Stimulated activated CD8-positive, alpha-beta memory T cell treated with anti-CD3 and anti-CD28 coated beads, Interleukin-4, amount 100 ng/mL, for 4 hours (primary cell): ENCODE results near the gene SREBF1.
A peak's percentile ranks its signal among the peaks of the same experiment; 100 is the strongest.
"Not testable (repeated sequence)": the region's sequence is repeated elsewhere in the genome, so short reads cannot be mapped to it uniquely, and the experiment has no call there.

Experiments used
- DNase-seq, 2 donors: peaks; one replicate each; pipeline ENCODE4 v3.0.0-alpha.2; 2020; ENCODE audit warnings: low read depth in 2 of 2, low spot score in 1 of 2

The SREBF1 gene

DNA sequence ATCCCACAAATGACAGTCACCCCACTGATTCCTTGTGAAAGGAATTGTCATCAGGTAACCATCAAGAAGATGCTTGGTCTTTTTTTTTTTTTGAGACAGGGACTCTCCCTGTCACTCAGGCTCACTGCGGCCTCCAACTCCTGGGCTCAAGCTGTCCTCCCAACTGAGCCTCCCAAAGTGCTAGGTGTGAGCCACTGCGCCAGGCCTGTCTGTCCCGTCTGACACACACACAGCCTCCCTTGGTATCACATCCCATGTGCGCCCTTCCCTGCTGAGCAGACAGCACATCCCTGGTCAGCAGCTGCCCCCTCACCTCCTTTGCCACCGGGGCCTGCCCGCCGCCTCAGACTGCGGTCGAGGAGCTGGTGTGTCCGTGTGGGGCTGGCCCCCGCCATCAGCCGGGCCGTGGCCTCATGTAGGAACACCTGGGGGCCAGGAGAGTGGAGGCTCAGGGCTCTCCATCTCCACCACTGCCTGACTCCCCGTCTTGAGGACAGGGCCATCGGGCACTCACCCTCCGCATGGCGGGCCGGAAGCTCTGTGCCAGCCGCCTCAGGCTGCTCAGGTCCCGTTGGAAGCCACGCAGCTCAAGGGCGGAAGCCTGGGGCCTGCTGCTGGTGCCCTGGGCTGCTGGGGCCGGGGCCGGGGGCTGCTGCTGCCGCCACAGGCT lies 23.6 kb downstream of the SREBF1 start:
- no peak for DNase-seq

DNA sequence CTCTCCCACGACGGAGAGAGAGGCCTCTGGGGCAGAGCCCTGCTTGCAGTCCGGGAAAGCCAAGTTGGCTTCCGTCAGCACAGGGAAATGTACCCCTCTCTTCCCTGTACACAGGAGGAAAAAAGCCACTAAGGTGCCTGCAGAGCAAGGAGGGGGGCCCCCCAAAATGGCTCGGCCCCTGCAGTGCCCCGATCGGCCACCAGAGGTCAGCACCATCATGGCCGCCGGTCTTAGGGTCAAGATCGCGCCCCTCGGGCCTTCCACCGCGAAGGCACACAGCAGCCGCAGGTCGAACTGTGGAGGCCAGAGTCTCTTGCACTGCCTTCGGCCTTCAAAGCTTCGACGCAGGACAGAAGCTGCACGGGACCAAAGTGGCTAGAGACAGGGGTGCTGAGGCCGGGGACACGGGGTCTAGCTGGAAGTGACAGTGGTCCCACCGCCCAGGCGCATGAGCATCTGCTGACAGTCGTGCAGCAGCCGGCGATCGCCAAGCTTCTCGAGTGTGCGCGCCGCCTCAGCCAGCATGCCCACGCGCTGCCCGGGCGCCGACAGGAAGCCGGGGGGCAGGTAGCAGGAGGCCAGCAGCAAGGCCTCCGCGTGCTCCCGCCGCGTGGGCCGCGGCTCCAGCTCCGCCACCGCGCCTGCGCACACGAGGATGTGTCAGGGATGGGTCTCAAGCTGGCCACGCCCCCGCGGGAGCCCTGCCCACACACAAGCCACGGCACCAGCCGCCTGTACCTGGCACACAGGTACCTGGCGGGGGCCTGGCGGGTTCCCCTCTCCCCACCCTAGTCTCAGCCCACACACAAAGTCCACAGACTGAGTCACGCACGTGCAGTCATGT lies 24.4 kb downstream of the SREBF1 start:
- peak; percentile 30 to 49 for DNase-seq

DNA sequence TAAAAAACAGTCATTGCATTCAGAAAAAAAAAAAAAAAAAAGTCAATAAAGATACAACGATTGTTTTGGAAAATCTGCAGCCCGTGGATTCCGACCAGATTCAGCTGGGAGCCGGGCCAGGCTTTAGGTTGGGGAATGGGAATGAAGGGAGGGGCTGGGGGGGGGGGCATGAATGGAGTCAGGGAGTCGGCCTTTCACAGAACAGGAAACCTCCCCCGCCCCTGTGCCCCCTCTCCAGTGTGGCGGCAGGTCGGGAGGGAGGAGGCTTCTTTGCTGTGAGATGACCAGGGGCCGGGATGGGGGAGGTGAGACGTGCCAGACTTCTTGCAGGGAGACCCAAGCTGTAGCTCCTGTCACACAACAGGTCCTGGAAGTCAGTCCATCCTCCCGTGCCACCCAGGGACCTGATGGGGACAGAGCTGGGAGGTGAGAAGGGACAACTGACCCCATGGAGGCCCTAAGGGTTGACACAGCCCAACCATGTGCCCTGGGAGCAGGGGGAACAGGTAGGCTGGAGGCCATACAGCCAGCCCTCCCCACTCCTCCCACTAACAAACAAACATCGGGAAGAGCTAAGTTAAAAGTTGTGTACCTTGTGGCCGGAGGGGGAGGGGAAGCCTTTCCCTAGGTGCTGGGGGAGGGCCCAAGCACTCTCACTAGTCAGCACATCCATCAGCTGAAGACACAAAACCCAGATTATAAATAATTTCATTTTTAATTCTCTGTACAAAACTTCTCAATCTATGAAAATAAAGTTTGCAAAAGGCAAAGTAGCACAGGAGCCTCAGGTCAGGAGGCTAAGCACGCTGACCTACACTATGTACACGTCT lies 25.2 kb downstream of the SREBF1 start:
- DNase-seq, result no peak

DNA sequence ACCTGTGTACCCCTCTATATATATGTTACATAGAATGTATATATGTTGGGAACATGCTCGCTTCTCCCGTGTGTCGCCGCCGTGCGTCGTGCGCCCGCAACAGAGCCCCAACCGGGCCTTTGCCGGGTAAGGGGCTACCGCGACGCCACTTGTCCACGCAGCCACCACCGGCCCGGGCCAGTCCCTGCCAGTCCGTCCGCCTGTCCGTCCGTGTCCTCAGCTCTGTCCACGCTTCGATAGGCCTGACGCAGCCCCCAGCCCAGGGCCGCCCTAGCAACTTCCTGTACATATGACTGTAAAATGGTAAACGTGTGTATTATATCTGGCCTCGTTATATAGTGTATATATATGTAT lies 25.9 kb downstream of the SREBF1 start:
- no peak for DNase-seq

DNA sequence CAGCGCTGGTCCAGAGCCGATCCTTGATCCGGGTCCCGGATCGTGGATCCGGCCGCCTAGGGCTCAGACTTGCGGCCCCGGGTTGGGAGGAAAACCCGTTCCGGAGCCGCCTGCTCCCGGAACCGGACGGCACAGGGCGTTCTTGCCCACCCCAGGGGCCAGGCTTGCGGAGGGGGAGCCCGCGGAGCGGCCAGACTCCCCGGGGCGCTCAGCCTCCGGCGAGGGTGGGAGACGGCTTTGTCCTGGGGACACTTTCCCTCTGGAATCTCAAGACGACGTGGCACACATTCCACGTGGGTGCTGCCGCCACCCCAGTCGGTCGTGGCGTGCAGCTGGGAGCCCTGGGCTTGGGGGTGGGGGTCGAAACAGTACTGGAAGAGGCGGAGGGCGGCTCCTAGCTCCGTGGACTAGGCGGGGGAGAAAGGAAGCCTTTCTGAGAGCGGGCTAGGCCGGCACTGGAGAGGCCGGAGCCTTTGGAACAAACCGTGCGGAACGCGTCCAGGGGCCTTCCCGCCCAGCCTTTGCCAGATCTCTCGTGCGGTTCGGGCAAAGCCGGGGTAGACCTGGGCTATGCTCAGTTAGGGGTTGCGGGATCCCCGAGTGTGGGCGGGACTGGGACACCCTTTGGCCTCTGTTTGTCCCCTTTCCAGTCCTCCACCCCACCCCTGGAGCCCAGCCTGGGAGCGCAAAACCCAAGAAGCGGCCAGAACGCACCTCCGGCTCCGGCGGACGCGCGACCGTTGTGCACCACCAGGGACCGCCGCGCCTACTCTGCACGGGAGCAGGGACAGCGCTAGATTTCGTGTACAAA lies 26.5 kb downstream of the SREBF1 start:
- DNase-seq, result no peak

DNA sequence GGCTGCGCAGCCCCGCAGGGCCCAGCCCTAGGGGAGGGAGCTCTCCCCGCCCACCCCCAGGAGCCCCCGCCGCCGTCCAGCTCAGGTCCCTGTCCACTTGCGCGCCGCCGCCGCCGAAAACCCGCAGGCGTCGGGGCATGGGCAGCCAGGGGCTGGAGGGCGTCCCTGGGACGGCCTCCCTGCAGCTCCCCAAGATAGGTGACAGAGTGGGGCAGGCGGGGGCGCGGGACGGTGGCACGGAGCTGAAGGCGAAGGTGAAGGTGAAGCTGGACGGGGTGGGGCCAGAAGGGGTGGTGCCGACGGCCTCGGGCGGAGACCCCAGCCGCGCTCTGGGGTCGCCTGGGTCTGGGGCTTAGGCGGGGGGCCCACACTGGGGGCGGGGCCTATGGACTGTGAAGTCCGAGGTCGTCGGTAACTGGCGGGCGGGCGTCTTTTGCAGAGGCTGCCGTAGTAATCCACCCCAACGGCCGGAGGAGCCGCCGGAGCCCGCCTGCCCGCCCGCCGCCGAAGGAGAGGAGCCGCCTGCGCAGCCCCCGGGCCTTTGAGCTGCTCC lies 27.2 kb downstream of the SREBF1 start:
- no peak for DNase-seq

DNA sequence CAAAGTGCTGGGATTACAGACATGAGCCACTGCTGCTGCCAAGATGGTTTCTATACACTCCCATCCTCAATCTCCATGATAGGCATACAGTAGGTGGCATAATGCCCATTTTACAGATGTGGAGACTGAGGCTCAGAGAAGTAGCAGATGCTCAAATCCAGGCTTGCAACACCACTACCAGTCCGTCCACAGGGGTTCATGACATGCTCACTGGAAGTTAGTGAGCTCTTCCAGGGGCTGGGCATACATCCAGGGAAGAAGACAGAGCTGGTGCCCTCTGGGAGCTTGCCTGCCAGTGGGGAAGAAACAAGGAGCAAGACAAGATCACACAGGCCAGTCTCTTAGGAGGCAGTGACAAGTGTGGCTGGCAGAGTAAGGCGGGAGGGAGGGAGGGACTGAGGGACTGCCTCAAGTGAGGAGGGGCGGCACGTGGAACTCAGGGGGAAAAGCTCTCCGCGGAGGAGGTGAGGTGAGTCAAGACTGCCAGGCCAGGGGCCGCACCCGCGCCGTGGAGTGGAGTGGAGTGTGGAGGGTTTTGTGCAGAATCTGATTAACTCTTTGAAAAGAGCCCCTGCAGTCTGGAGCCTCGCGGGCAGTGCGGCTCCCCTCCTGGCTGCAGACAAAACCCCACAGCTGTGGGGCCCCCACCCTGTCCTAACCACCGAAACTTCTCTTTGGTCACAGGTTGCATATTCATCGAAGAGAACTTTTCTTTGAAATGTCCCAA lies 27.9 kb downstream of the SREBF1 start:
- no peak for DNase-seq

DNA sequence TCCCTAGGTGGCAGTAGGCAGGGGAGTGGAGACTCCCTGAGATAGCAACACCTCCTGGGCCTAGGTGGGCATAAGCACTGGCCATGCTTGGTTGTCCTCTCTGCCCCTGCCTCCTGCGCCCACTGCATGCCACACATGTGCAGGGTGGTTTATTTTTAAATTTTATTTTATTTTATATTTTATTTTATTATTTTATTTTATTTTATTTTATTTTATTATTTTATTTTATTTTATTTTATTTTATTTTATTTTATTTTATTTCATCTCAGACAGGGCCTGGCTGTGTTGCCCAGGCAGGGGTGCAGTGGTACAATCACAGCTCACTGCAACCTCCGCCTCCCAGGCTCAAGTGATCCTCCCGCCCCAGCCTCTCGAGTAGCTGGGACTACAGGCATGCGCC lies 28.6 kb downstream of the SREBF1 start:
- DNase-seq, result not testable (repeated sequence)

DNA sequence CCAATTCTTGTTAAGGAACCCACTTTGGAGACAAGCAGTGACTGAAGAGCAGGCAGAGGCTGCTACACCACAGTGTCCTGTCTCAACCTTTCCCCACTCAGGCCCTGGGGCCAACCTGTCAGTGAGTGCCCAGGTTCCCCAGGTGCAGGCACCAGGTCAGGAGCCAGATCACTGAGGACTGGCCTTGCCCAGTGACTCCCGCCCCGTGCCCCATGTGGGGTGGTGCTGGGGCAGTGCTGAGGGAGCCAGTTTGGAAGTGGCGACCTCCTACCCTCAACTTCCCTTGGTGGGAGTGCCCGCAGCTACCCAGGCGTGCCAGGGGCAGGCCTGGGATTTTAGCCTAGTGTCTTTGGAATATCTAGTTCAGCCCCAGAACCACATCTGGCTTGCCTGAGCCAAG lies 29.3 kb downstream of the SREBF1 start:
- DNase-seq, result no peak

DNA sequence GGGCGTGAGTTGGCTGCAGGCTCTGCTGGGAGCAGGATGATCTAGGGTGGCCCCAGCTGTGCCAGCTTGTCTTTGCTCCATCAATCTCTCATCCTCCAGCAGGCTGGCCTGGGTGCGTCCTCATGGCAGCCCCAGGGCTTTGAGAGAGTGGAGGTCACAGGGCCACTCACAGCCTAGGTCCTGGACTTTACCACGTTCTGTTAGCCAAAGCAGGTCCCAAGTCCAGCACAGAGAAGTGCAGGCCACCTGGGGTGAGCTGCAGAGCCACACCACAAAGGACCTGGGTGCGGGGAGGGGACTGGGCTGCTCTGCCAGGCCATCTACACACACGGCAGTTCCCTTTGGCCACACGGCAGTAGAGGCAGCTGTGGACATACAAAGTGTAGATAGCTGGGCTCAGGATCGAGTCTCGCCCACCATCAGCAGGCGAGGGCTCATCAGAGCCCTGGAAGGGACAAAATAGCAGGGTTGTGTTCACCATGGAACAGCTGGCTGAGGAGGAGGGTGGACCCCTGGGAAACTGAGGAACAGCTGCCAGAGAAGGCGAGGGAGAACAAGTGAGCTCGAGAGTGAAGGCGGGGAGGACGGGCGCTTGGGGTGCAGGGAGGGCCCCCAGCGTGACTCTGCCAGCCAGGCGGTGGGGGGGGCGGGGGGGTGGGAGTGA lies 30.0 kb downstream of the SREBF1 start:
- DNase-seq, result no peak

DNA sequence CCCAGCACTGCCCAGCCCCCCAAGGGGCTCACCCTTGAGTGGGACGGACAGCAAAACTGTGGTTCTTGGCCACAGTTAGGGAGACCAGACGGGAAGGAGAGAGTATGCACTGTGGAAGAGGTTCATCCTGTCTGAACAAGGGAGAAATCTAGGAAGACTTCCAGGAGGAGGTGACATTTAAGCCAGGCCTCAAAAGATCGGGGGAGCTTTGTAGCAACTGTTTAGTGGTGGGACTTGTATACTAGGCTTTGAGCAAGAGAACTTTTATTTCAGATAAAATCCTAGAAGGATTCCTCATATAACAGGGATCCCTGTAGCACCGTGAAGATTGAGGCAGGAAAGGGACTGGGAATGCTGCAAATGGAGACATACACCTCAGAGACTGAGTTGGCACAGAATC lies 30.8 kb downstream of the SREBF1 start:
- DNase-seq, result no peak

DNA sequence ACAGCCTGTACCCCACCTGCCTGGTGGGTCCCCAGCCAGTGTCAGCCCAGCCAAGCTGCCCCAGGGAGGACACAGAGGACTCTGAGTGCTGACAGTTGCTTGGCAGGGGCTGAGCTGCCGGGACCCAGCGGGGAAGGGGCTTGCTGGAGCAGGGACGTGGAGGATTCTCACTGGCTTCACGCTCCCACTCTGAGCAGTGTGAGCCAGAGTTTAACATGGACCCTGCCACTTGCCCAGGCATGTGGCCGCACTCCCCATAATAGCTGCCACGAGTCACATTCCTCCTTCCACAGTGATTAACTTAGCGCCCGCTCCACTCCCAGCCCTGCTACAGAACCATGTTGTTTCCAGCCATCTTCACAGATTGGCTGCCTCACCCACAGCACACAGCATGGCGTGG lies 31.2 kb downstream of the SREBF1 start:
- DNase-seq, result no peak

DNA sequence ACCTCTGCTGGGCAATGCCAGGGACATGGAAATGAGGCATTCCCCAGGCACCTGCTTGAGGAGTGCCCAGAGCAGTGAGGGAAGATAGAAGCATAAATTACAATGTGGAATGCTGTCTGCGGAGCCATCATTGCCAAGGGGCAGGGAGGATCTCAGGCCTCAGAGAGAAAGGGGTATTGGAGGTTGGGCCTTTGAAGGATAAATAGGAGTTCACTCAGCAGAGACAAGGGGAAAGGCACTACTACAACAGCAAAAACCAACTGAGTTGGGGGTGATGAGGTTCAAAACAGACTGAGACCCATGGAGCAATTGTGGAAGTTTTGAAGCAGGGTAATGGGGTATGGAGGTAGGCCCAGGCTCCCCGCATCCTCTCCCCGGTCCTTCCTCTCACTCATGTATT lies 32.8 kb downstream of the SREBF1 start:
- no peak for DNase-seq

DNA sequence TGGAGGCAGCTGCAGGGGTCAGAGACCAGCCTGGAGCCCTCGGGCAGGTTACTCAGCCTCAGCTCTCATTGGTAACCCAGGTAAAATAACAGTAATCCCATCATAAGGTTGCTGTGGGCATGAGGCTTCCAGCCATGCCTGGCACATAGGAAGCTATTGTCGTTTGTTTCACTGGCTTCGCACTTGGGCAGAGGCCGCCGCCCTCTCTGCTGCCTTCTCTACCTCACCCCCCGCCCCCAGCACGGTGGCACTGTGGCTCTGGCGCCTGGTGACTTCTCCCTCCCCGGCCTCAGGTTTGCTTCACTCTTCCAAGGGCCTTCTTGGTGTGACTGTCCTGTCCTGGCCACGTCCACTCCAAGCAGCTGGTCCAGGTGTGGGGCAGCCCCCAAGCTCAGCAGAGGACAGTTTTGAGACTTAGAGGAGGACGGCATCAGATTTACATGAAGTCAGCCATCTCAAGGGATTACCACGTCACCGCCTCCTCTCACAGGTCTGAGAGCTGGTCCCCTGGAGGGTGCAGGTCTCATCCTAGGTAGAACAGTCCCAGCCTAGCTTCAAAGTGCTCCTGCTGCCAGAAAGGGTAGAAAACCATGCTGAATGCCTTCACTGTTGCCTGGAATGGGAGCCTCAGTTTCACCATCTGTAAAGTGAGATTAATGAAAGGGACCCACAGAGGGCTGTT lies 34.8 kb downstream of the SREBF1 start:
- DNase-seq, result no peak

DNA sequence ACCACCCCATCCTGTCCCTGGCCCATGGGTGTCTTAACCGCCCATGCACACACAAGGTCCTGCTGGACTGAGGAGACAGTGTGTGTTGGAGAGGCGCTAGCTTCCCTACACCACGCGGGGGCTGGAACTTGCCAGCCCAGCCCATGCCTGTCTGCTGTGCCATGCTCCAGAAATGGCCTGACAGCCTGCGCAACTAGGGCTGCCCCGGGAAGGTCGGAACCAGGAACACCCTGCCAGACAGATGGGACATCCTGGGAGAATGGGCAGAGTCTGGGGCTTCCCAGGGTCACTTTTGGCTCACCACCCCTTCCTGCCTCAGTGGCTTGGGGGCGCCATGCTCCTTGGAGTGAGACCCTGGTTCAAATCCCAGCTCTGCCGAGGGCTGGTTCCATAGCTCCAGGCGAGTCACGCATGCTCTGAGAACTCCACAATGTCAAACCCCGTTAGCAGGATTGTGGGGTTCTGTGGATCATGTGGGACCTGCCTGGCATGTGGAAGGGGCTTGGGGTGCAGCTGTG lies 36.2 kb downstream of the SREBF1 start:
- DNase-seq, result no peak

DNA sequence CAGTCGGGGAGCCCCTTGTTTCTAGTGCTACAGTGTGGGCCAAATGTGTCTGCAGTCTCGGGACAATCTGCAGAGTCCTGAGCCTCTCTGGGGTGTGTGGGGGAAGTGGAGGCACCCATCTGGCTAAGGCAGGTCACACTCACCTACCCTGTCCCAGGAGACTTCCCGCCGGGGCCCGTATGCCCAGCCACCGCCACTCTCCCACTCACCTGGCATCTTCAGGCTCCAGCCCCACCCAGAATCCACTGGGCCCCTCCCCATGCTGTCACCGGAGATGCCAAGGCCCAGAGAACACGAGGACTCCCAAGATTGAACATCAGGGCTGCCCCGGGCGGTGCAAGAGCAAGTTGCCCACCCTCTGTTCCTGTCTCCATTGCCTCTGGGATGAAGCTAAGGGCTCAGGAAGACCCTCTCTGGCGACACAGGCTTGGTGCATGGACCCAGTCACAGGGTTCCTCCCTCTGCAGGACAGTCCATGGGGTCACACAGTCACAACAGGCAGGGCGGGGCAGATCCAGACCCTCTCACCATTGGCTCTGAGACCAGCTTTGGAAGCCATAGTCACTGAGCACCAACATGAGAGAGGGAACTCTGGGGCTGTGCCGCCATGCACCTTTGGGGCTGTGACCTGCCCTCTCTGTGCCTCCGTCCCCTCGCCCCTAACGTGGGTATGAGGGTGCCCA lies 38.1 kb downstream of the SREBF1 start:
- no peak for DNase-seq

DNA sequence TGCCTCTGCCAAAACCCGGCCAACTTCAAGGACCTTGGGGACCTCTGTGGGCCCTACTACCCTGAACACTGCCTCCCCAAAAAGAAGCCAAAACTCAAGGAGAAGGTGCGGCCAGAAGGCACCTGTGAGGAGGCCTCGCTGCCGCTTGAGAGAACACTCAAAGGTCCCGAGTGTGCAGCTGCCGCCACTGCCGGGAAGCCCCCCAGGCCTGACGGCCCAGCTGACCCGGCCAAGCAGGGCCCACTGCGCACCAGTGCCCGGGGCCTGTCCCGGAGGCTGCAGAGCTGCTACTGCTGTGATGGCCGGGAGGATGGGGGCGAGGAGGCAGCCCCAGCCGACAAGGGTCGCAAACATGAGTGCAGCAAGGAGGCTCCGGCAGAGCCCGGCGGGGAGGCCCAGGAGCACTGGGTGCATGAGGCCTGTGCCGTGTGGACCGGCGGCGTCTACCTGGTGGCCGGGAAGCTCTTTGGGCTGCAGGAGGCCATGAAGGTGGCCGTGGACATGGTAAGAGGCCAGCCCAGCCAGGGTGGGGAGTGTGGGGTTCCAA lies 38.7 kb downstream of the SREBF1 start:
- DNase-seq, result no peak
